Measurements from ENCODE around the gene TTLL6. TPM values are rescaled to one million over a fixed set of nuclear protein-coding genes. Genes with fewer than 3 reads are reported as not detected.

The TTLL6 gene
- total and polyA plus RNA-seq, 2 donors from 2014 or later, result 2.3 to 4.2 TPM

DNA sequence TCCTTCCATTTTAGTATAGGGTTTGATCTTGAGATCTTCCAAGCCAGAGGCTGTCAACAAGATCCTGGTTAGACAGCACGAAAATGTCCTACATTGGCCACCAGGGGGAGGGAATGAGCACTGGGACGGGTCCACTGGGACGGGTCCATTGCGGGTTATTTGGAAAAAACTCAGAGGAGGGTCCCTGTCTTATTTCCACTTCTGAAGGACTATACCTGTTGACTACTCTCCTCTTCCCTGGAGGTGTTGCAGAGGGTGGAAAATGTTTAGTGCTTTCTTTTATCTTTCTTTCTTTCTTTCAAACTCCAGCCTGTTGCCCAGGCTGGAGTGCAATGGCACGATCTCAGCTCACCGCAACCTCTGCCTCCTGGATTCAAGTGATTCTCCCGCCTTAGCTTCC, 2.5 kb downstream of the TTLL6 start:
- Histone ChIP-seq H3K9me3 (ENCODE audit: control insufficient read depth in 2 of 3, insufficient read depth in 1 of 3, low read length in 3 of 3) (no peaks in the 10 kb centered on the region), H3K4me1 (ENCODE audit: control insufficient read depth in 2 of 3, insufficient read depth in 2 of 3, low read depth in 1 of 3, low read length in 3 of 3) (peaks cover 0 to 9% (median 0%) of the 10 kb centered on the region in 3 donors), H3K36me3 (ENCODE audit: control insufficient read depth in 2 of 3, insufficient read depth in 3 of 3, low read length in 3 of 3) (no peaks in the 10 kb centered on the region), H3K27ac (ENCODE audit: low read depth in 2 of 2, low read length in 2 of 2) (no peak overlapping the region), H3K4me3 (ENCODE audit: low read length in 3 of 3) (no peak overlapping the region), H3K27me3 (ENCODE audit: control insufficient read depth, insufficient read depth, low read length) (peaks cover 2% of the 10 kb centered on the region), H3K9ac (ENCODE audit: low read length in 3 of 3) (no peak overlapping the region)
- intact Hi-C loops (cut with DNase I), result no loop called here
- TF ChIP-seq, protein P1, sequence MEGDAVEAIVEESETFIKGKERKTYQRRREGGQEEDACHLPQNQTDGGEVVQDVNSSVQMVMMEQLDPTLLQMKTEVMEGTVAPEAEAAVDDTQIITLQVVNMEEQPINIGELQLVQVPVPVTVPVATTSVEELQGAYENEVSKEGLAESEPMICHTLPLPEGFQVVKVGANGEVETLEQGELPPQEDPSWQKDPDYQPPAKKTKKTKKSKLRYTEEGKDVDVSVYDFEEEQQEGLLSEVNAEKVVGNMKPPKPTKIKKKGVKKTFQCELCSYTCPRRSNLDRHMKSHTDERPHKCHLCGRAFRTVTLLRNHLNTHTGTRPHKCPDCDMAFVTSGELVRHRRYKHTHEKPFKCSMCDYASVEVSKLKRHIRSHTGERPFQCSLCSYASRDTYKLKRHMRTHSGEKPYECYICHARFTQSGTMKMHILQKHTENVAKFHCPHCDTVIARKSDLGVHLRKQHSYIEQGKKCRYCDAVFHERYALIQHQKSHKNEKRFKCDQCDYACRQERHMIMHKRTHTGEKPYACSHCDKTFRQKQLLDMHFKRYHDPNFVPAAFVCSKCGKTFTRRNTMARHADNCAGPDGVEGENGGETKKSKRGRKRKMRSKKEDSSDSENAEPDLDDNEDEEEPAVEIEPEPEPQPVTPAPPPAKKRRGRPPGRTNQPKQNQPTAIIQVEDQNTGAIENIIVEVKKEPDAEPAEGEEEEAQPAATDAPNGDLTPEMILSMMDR (IDR thresholded peaks at IDR 0.05; ENCODE audit: borderline replicate concordance, extremely low read depth, insufficient read depth), result peak; percentile 69
- FAIRE-seq (no peak), DNase-seq (peak in 3 of 5 donors; percentile 53 to 73 (median 66))

DNA sequence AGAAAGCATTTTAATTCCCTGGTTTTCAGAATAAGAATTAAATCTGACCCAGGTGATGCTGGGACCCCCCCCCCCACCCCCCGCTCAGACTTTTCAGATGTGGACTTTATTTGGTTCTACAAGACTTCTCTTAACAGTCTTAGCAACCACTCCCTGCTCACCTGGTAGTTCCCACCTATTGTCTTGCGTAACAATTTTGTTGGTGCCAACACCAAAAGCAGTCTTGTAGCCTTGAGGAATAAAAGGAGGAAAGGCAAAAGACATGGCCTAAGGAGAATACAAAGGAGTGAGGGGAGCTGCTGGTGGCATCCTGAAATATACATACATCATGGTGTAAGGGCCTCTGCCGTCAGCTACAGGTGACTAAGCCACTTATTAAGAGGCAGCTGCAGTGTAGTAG, 5.0 kb downstream of the TTLL6 start:
- H3K9ac ChIP-seq (ENCODE audit: low read length in 3 of 3), result no peak overlapping the region
- TF ChIP-seq, protein P1 (IDR thresholded peaks at IDR 0.05; ENCODE audit: borderline replicate concordance, extremely low read depth, insufficient read depth), result no peak
- no peak for DNase-seq
- H3K27me3 ChIP-seq (ENCODE audit: control insufficient read depth, insufficient read depth, low read length), result no peaks in the 10 kb centered on the region
- H3K9me3 ChIP-seq (ENCODE audit: control insufficient read depth in 2 of 3, insufficient read depth in 1 of 3, low read length in 3 of 3), result no peaks in the 10 kb centered on the region
- no peak overlapping the region for H3K27ac ChIP-seq (ENCODE audit: low read depth in 2 of 2, low read length in 2 of 2)
- H3K36me3 ChIP-seq (ENCODE audit: control insufficient read depth in 2 of 3, insufficient read depth in 3 of 3, low read length in 3 of 3), result no peaks in the 10 kb centered on the region
- H3K4me1 ChIP-seq (ENCODE audit: control insufficient read depth in 2 of 3, insufficient read depth in 2 of 3, low read depth in 1 of 3, low read length in 3 of 3), result peaks cover 0 to 4% (median 0%) of the 10 kb centered on the region in 3 donors
- intact Hi-C loops (cut with DNase I), result no loop called here
- no peak overlapping the region for H3K4me3 ChIP-seq (ENCODE audit: low read length in 3 of 3)
- no peak for FAIRE-seq

DNA sequence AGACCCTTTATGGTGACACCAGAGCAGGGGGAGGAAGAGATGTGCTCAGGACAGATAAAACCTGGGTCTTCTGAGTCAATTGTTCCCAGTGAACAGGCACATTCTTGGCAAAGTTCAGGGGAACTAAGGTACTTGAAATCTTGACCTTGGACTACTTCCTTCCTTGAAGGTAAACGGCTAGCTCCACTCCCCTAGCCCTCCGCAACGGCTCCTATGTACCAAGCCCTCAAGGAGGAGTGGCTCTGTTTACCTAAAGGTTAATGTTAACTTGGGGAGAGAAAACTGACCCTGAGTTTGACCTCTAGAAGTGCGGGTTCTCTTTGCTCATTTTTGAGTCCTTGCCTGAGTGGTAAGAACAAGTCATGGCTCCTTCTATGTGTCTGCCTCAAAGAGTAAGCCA, 7.8 kb downstream of the TTLL6 start:
- H3K9me3 ChIP-seq (ENCODE audit: control insufficient read depth in 2 of 3, insufficient read depth in 1 of 3, low read length in 3 of 3), result no peaks in the 10 kb centered on the region
- H3K36me3 ChIP-seq (ENCODE audit: control insufficient read depth in 2 of 3, insufficient read depth in 3 of 3, low read length in 3 of 3), result no peaks in the 10 kb centered on the region
- H3K4me1 ChIP-seq (ENCODE audit: control insufficient read depth in 2 of 3, insufficient read depth in 2 of 3, low read depth in 1 of 3, low read length in 3 of 3), result peaks cover 0 to 10% (median 6%) of the 10 kb centered on the region in 3 donors
- no peak overlapping the region for H3K4me3 ChIP-seq (ENCODE audit: low read length in 3 of 3)
- no peaks in the 10 kb centered on the region for H3K27me3 ChIP-seq (ENCODE audit: control insufficient read depth, insufficient read depth, low read length)
- intact Hi-C loops (cut with DNase I), result no loop called here
- DNase-seq, result no peak
- no peak overlapping the region for H3K27ac ChIP-seq (ENCODE audit: low read depth in 2 of 2, low read length in 2 of 2)
- no peak overlapping the region for H3K9ac ChIP-seq (ENCODE audit: low read length in 3 of 3)
- FAIRE-seq, result no peak
- TF ChIP-seq, protein P1 (IDR thresholded peaks at IDR 0.05; ENCODE audit: borderline replicate concordance, extremely low read depth, insufficient read depth), result no peak

DNA sequence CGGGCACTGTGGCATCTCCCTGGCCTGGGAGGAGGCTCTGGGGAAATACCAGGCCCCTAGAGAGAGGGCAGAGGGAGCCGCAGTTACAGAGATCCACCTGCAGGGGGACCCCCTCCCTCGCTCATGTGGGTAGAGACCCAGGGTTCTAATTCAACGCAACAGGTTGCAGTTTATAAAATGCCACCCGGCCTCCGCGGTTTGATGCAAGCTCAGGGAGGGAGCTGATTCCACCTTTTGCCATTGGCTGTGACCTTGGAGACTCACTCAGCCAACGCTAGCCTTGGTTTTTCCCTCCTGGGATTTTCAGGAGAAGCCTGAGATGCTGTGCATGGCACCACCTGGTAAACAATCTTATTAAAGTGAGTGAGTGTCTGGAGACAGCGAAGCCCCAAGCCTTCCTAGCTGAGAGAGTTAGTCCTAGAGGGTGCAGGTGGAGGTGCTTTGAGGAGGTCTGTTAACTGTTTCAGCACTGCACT, 12.1 kb downstream of the TTLL6 start:
- Histone ChIP-seq H3K9ac (ENCODE audit: low read length in 3 of 3) (no peak overlapping the region), H3K27me3 (ENCODE audit: control insufficient read depth, insufficient read depth, low read length) (no peaks in the 10 kb centered on the region), H3K36me3 (ENCODE audit: control insufficient read depth in 2 of 3, insufficient read depth in 3 of 3, low read length in 3 of 3) (no peaks in the 10 kb centered on the region), H3K9me3 (ENCODE audit: control insufficient read depth in 2 of 3, insufficient read depth in 1 of 3, low read length in 3 of 3) (no peaks in the 10 kb centered on the region), H3K27ac (ENCODE audit: low read depth in 2 of 2, low read length in 2 of 2) (peak overlapping the region in 1 of 2 donors; percentile 14), H3K4me3 (ENCODE audit: low read length in 3 of 3) (peak overlapping the region in 1 of 3 donors; percentile 14), H3K4me1 (ENCODE audit: control insufficient read depth in 2 of 3, insufficient read depth in 2 of 3, low read depth in 1 of 3, low read length in 3 of 3) (peaks cover 0 to 37% (median 28%) of the 10 kb centered on the region in 3 donors)
- intact Hi-C loops (cut with DNase I), result loop anchor here (5.0 kb wide), 1 partner anchor 72 kb away; no protein-coding TSS in a partner anchor
- TF ChIP-seq, protein P1 (IDR thresholded peaks at IDR 0.05; ENCODE audit: borderline replicate concordance, extremely low read depth, insufficient read depth), result peak; percentile 88
- peak; percentile 70 to 83 (median 77) for DNase-seq
- FAIRE-seq, result no peak
